GM12878 (cell line): ENCODE results near the gene CTNNA2. TPM values are rescaled to one million over a fixed set of nuclear protein-coding genes. Genes with fewer than 3 reads are reported as not detected.

Source experiments
- ATAC-seq: fragments of 200-7000 bp; cut with Tn5 transposase; 3 replicates; pipeline ENCODE4 v1.9.1; 2020; ENCODE audit warnings: mild to moderate bottlenecking, moderate library complexity
- BruUV-seq: library from RNA; stranded (reverse); fragments of 400-500 nt; replicated peaks from 2 replicates; lab custom pipeline; 2021; lab: Mats Ljungman, UMichigan
- CTCF ChIA-PET: fragments of 300-600 bp; sonication (Branson Sonifier 250); formaldehyde crosslinking; extraction: SDS; loops from one replicate; lab custom pipeline; 2021; ENCODE audit warnings: inconsistent platforms; lab: Yijun Ruan, JAX
- POLR2A ChIA-PET: fragments of 350-600 bp; formaldehyde crosslinking; extraction: SDS; loops from one replicate; lab custom pipeline; 2021; ENCODE audit warnings: inconsistent platforms; lab: Charles Lee
- RAD21 ChIA-PET: fragments of 300-600 bp; sonication (Branson Sonifier 250); formaldehyde crosslinking; loops from one replicate; lab custom pipeline; 2023; ENCODE audit warnings: antibody characterized with exemption; ENCODE audit not compliant: unreplicated experiment; lab: Charles Lee
- SMC1A ChIA-PET: fragments of 300-600 bp; sonication (Branson Sonifier 250); formaldehyde crosslinking; loops from one replicate; lab custom pipeline; 2023; ENCODE audit not compliant: unreplicated experiment, uncharacterized antibody; lab: Charles Lee
- DNase-seq: peaks from one replicate; pipeline ENCODE4 v3.0.0-alpha.2; 2011; ENCODE audit warnings: low read depth, low spot score
- FAIRE-seq: peaks from 3 replicates; lab custom pipeline; 2011; peaks lifted over from hg19 to GRCh38; lab: Jason Lieb, UNC
- H2AFZ ChIP-seq: 2 replicates; pipeline ENCODE4 v1.6.0; 2011; ENCODE audit warnings: low read depth, low read length, control low read depth; ENCODE audit not compliant: control insufficient read depth
- H3K27ac ChIP-seq: 2 replicates; pipeline ENCODE4 v1.5.1; 2011; ENCODE audit warnings: control low read depth; ENCODE audit not compliant: control insufficient read depth, insufficient read depth
- H3K27me3 ChIP-seq, 2 experiments: replicated peaks in 1 of 2; 2 replicates each; pipeline versions ENCODE4 v1.6.0 to v1.6.1; 2011; ENCODE audit warnings: low read length in 1 of 2; ENCODE audit not compliant: control insufficient read depth in 2 of 2, insufficient read depth in 2 of 2
- H3K36me3 ChIP-seq, 2 experiments: 2 replicates each; pipeline ENCODE4 v1.5.1; 2011; ENCODE audit warnings: low read length in 1 of 2; ENCODE audit not compliant: control insufficient read depth in 2 of 2, insufficient read depth in 2 of 2
- H3K4me1 ChIP-seq: 2 replicates; pipeline ENCODE4 v1.6.1; 2011; ENCODE audit warnings: mild to moderate bottlenecking, low read length, moderate library complexity, mixed read lengths; ENCODE audit not compliant: control insufficient read depth, insufficient read depth
- H3K4me2 ChIP-seq: 2 replicates; pipeline ENCODE4 v1.6.0; 2011; ENCODE audit warnings: control low read depth; ENCODE audit not compliant: control insufficient read depth, insufficient read depth
- H3K4me3 ChIP-seq: fragments of 200-600 bp; sonication (generic); 2 replicates; pipeline ENCODE4 v1.5.1; 2016
- H3K79me2 ChIP-seq: 2 replicates; pipeline ENCODE4 v1.6.0; 2011; ENCODE audit warnings: low read length; ENCODE audit not compliant: control insufficient read depth, insufficient read depth
- H3K9ac ChIP-seq: 2 replicates; pipeline ENCODE4 v1.8.0; 2011; ENCODE audit warnings: low read length, control low read depth, mixed read lengths; ENCODE audit not compliant: control insufficient read depth, insufficient read depth
- H3K9me3 ChIP-seq: replicated peaks from 3 replicates; pipeline ENCODE4 v1.5.1; 2011; ENCODE audit warnings: mild to moderate bottlenecking, low read length; ENCODE audit not compliant: control insufficient read depth, insufficient read depth
- H4K20me1 ChIP-seq: 2 replicates; pipeline ENCODE4 v1.6.0; 2011; ENCODE audit not compliant: control insufficient read depth, insufficient read depth
- CREB1 ChIP-seq: IDR thresholded peaks from 2 replicates; pipeline ENCODE4 v1.6.1; 2012; ENCODE audit warnings: low read depth, mild to moderate bottlenecking, inconsistent platforms
- ESRRA ChIP-seq: IDR thresholded peaks from 2 replicates; pipeline ENCODE4 v1.6.1; 2012; ENCODE audit warnings: mild to moderate bottlenecking, low read length, improper control_type of control experiment
- HSF1 ChIP-seq: fragments of 150-350 bp; IDR thresholded peaks from 2 replicates; pipeline ENCODE4 v1.6.1; 2014; ENCODE audit warnings: mild to moderate bottlenecking, low read depth, low read length
- IKZF1 ChIP-seq: fragments of 450-650 bp; conservative IDR thresholded peaks from 2 replicates; pipeline ENCODE4 v1.6.1; 2017; ENCODE audit warnings: antibody characterized with exemption, mild to moderate bottlenecking
- IKZF2 ChIP-seq, 2 experiments: fragments of 450-650 bp; IDR thresholded peaks; 2 replicates each; pipeline ENCODE4 v1.6.1; 2017; ENCODE audit warnings: mild to moderate bottlenecking in 2 of 2, moderate library complexity in 2 of 2
- NRF1 ChIP-seq: conservative IDR thresholded peaks from 2 replicates; pipeline ENCODE4 v1.6.1; 2011; ENCODE audit warnings: mild to moderate bottlenecking, low read depth, low read length, improper control_type of control experiment
- SPI1 ChIP-seq: IDR thresholded peaks from 2 replicates; pipeline ENCODE4 v1.6.1; 2011; ENCODE audit warnings: low read depth, mild to moderate bottlenecking, low read length, moderate library complexity, borderline replicate concordance; ENCODE audit not compliant: insufficient read depth
- STAT3 ChIP-seq: IDR thresholded peaks from 2 replicates; pipeline ENCODE4 v1.6.1; 2011; ENCODE audit warnings: low read depth, low read length, improper control_type of control experiment
- SUPT20H ChIP-seq: IDR thresholded peaks from 2 replicates; pipeline ENCODE4 v1.6.1; 2011; ENCODE audit warnings: low read depth, mild to moderate bottlenecking, low read length, moderate library complexity, borderline replicate concordance; ENCODE audit not compliant: control insufficient read depth
- WGBS: methylation state at CpG from one replicate; pipeline ENCODE4 v1.1.6; 2016; ENCODE audit warnings: low lambda C conversion rate; ENCODE audit not compliant: insufficient replicate concordance, insufficient coverage; ENCODE audit errors: missing lambda C conversion rate; 5-methylcytosine and 5-hydroxymethylcytosine counted together
- in situ Hi-C: fragments of 300-500 bp; cut with MboI; formaldehyde crosslinking; loops from 9 replicates; pipeline ENCODE4 v1.14.3; 2018; ENCODE audit warnings: mixed read lengths
- intact Hi-C: fragments of 100-400 bp; cut with micrococcal nuclease; formaldehyde crosslinking; loops from one replicate; pipeline ENCODE4 v1.14.2; 2022; ENCODE audit not compliant: unreplicated experiment
- polyA plus RNA-seq, 11 experiments: library from polyadenylated mRNA; depleted of rRNA in 4 of 11; unstranded in 6 of 11; stranded (reverse) in 5 of 11; fragments of >200 nt; fragmentation: Nextera tagmentation in 4 of 11; fragmentation: Illumina TruSeq in 1 of 11; extraction: Ambion mirVana in 4 of 11; extraction: Trizol in 1 of 11; gene quantifications; 1 replicate in 1 of 11; 2 replicates in 10 of 11; pipeline versions ENCODE4 v1.2.1 to v1.2.3, GENCODE V29; 2011 to 2016; ENCODE audit warnings: inconsistent platforms in 2 of 11, missing spikeins in 2 of 11, low read depth in 1 of 11
- total RNA-seq, 4 experiments: library from RNA; depleted of rRNA in 3 of 4; stranded (reverse); fragments of >200 nt in 3 of 4; fragmentation: Illumina TruSeq in 1 of 4; extraction: Trizol in 1 of 4; gene quantifications; 2 replicates each; pipeline versions ENCODE4 v1.2.1 to v1.2.3, GENCODE V29; 2013 to 2021

The CTNNA2 gene
- total and polyA plus RNA-seq, 10 of the 15 experiments (the other 5 are each of a cell fraction or from before 2014, with no cell fraction given) = 2.4 to 36.2 (median 6.6) TPM

GRCh38 chr2:80328159-80328571, 815.3 kb downstream of the CTNNA2 start:
- no TSS peak for BruUV-seq
- peak; percentile 65 for ATAC-seq
- Histone ChIP-seq H3K4me1 (no peaks in the 10 kb centered on the region; the same call in 1 of the 2 replicates), H3K27me3 (peaks cover 0 to 2% of the 10 kb centered on the region in 2 experiments; a peak in 1 of 4 replicates), H3K9ac (no peak overlapping the region), H3K4me2 (no peak overlapping the region), H3K9me3 (no peaks in the 10 kb centered on the region), H3K4me3 (no peak overlapping the region), H3K27ac (no peak overlapping the region), H3K79me2 (no peaks in the 10 kb centered on the region), H2AFZ (peak overlapping the region; percentile 16; the same call in 1 of the 2 replicates), H3K36me3 (no peaks in the 10 kb centered on the region), H4K20me1 (no peaks in the 10 kb centered on the region)
- RAD21 ChIA-PET = interaction anchor here (0.9 to 6.4 kb wide), 13 partner anchors 16 to 209 kb away, joined by 3 to 385 read pairs (median 5); no protein-coding TSS in a partner anchor
- POLR2A ChIA-PET = interaction anchor here (0.6 to 2.4 kb wide), 6 partner anchors 122 to 176 kb away, joined by 3 to 10 read pairs (median 6); no protein-coding TSS in a partner anchor
- WGBS = 0% methylated on average over 1 of the region's 1 CpG
- TF ChIP-seq HSF1 (no peak), CREB1 (no peak), NRF1 (no peak), IKZF2 (IDR thresholded peaks at IDR 0.05) (peak; percentile 19 to 20; a peak in 2 of 4 replicates), SPI1 (peak; percentile 24; the same call in 1 of the 2 replicates), SUPT20H (no peak), ESRRA (no peak), STAT3 (no peak), IKZF1 (0 out of 2 replicates have a peak, but pooled peaks have one; percentile 29)
- FAIRE-seq = no peak
- in situ Hi-C loops = loop anchor here (5.0 kb wide), 1 partner anchor 174 kb away; no protein-coding TSS in a partner anchor
- intact Hi-C loops = loop anchor here (1.0 to 10.0 kb wide), 3 partner anchors 137 to 527 kb away; no protein-coding TSS in a partner anchor
- DNase-seq = no peak
- CTCF ChIA-PET = interaction anchor here (0.7 to 9.9 kb wide), 21 partner anchors 12 to 527 kb away, joined by 3 to 440 read pairs (median 4); no protein-coding TSS in a partner anchor
- SMC1A ChIA-PET = interaction anchor here (0.8 to 8.9 kb wide), 24 partner anchors 10 to 846 kb away, joined by 3 to 530 read pairs (median 6); no protein-coding TSS in a partner anchor
